DND-41 (cell line): ENCODE data around the gene MIPOL1.
"Not testable (repeated sequence)": the region's sequence is repeated elsewhere in the genome, so short reads cannot be mapped to it uniquely, and the experiment has no call there.

Experiments
- ATAC-seq: fragments of 200-7000 bp; cut with Tn5 transposase; 3 replicates; pipeline ENCODE4 v1.9.1; 2021; ENCODE audit warnings: low read depth; ENCODE audit not compliant: insufficient read depth
- DNase-seq: peaks from one replicate; pipeline ENCODE4 v3.0.0-alpha.2; 2020
- H2AFZ ChIP-seq: 2 replicates; pipeline ENCODE4 v1.6.0; 2012; ENCODE audit warnings: low read depth, low read length
- H3K27ac ChIP-seq: 2 replicates; pipeline ENCODE4 v1.5.1; 2012; ENCODE audit warnings: low read length, inconsistent platforms
- H3K27me3 ChIP-seq: fragments of 200-600 bp; sonication (generic); 2 replicates; pipeline ENCODE4 v1.6.0; 2012; ENCODE audit warnings: low read length, mild to moderate bottlenecking, inconsistent platforms; ENCODE audit not compliant: insufficient read depth, poor library complexity
- H3K36me3 ChIP-seq: 2 replicates; pipeline ENCODE4 v1.5.1; 2012; ENCODE audit warnings: low read length, inconsistent platforms; ENCODE audit not compliant: insufficient read depth
- H3K4me1 ChIP-seq: 2 replicates; pipeline ENCODE4 v1.5.1; 2012; ENCODE audit warnings: mild to moderate bottlenecking, low read length; ENCODE audit not compliant: insufficient read depth
- H3K4me2 ChIP-seq: 2 replicates; pipeline ENCODE4 v1.6.0; 2012; ENCODE audit warnings: mild to moderate bottlenecking, moderate library complexity, low read length, inconsistent platforms; ENCODE audit not compliant: insufficient read depth
- H3K4me3 ChIP-seq, 2 experiments: fragments of 200-600 bp in 1 of 2; shearing (Covaris generic) in 1 of 2; 2 replicates each; pipeline ENCODE4 v1.5.1; 2012 to 2016; ENCODE audit warnings: inconsistent platforms in 2 of 2, low read length in 2 of 2, mild to moderate bottlenecking in 2 of 2, low read depth in 1 of 2, moderate library complexity in 1 of 2
- H3K79me2 ChIP-seq: 2 replicates; pipeline ENCODE4 v1.6.0; 2012; ENCODE audit warnings: low read length, inconsistent platforms; ENCODE audit not compliant: insufficient read depth
- H3K9ac ChIP-seq: 2 replicates; pipeline ENCODE4 v1.6.0; 2012; ENCODE audit warnings: low read depth, mild to moderate bottlenecking, inconsistent platforms, low read length, moderate library complexity
- H3K9me3 ChIP-seq: 2 replicates; pipeline ENCODE4 v1.5.1; 2012; ENCODE audit warnings: low read length, moderate library complexity, mild to moderate bottlenecking, inconsistent platforms; ENCODE audit not compliant: insufficient read depth, severe bottlenecking
- H4K20me1 ChIP-seq: 2 replicates; pipeline ENCODE4 v1.6.0; 2012; ENCODE audit warnings: low read length; ENCODE audit not compliant: insufficient read depth
- CTCF ChIP-seq: IDR thresholded peaks from 2 replicates; pipeline ENCODE4 v1.5.1; 2012; ENCODE audit warnings: borderline replicate concordance, low read length, moderate library complexity, mild to moderate bottlenecking; ENCODE audit not compliant: poor library complexity, severe bottlenecking; ENCODE audit errors: extremely low read depth
- EZH2 ChIP-seq: IDR thresholded peaks from 3 replicates; pipeline ENCODE4 v1.6.1; 2012; ENCODE audit warnings: borderline replicate concordance, low read depth, mild to moderate bottlenecking, moderate library complexity, low read length, inconsistent platforms; ENCODE audit not compliant: severe bottlenecking

The MIPOL1 gene

GRCh38 chr14:37230551-37231194 lies 32.9 kb downstream of the MIPOL1 start:
- no peak overlapping the region for H3K4me2 ChIP-seq
- H3K4me1 ChIP-seq = no peaks in the 10 kb centered on the region
- peak; percentile 78 for TF ChIP-seq CTCF
- no peak for TF ChIP-seq EZH2
- H3K9me3 ChIP-seq = no peaks in the 10 kb centered on the region
- H3K79me2 ChIP-seq = no peaks in the 10 kb centered on the region
- DNase-seq = no peak
- peak; percentile 78; the same call in 2 of the 3 replicates for ATAC-seq
- no peaks in the 10 kb centered on the region for H4K20me1 ChIP-seq
- no peaks in the 10 kb centered on the region for H3K27me3 ChIP-seq
- no peak overlapping the region for H3K9ac ChIP-seq
- H2AFZ ChIP-seq = no peak overlapping the region
- H3K27ac ChIP-seq = no peak overlapping the region
- H3K4me3 ChIP-seq = no peak overlapping the region
- H3K36me3 ChIP-seq = no peaks in the 10 kb centered on the region

- no peaks in the 10 kb centered on the region for H3K79me2 ChIP-seq
- H2AFZ ChIP-seq = no peak overlapping the region
- H3K4me3 ChIP-seq = no peak overlapping the region
- H3K27ac ChIP-seq = no peak overlapping the region
- no peaks in the 10 kb centered on the region for H3K9me3 ChIP-seq
- H3K9ac ChIP-seq = no peak overlapping the region
- H3K4me2 ChIP-seq = no peak overlapping the region
- no peaks in the 10 kb centered on the region for H4K20me1 ChIP-seq
- ATAC-seq (peak; percentile 44; the same call in 2 of the 3 replicates), DNase-seq (no peak)
- H3K4me1 ChIP-seq = no peaks in the 10 kb centered on the region
- H3K36me3 ChIP-seq = no peaks in the 10 kb centered on the region
- no peaks in the 10 kb centered on the region for H3K27me3 ChIP-seq
- no peak for TF ChIP-seq EZH2
- peak; percentile 65 for TF ChIP-seq CTCF
Observed at GRCh38 chr14:37232907-37233481, 35.3 kb downstream of the MIPOL1 start.

GRCh38 chr14:37234222-37234621 lies 36.5 kb downstream of the MIPOL1 start:
- no peak overlapping the region for H2AFZ ChIP-seq
- no peak overlapping the region for H3K9ac ChIP-seq
- no peaks in the 10 kb centered on the region for H3K4me1 ChIP-seq
- ATAC-seq (no peak), DNase-seq (no peak)
- H3K4me2 ChIP-seq = no peak overlapping the region
- H3K9me3 ChIP-seq = no peaks in the 10 kb centered on the region
- no peak overlapping the region for H3K27ac ChIP-seq
- H3K79me2 ChIP-seq = no peaks in the 10 kb centered on the region
- no peaks in the 10 kb centered on the region for H4K20me1 ChIP-seq
- H3K27me3 ChIP-seq = no peaks in the 10 kb centered on the region
- H3K4me3 ChIP-seq = no peak overlapping the region
- TF ChIP-seq CTCF (no peak), EZH2 (no peak)
- no peaks in the 10 kb centered on the region for H3K36me3 ChIP-seq

- not testable (repeated sequence) for H2AFZ ChIP-seq, DNase-seq
Observed at GRCh38 chr14:37236044-37236443, 38.3 kb downstream of the MIPOL1 start.

More at GRCh38 chr14:37236044-37236443, 38.3 kb downstream of the MIPOL1 start:
- H3K4me1 ChIP-seq, H3K9ac ChIP-seq, H3K79me2 ChIP-seq, H3K4me3 ChIP-seq, H3K9me3 ChIP-seq, H3K4me2 ChIP-seq, ATAC-seq, H3K36me3 ChIP-seq, H3K27ac ChIP-seq, H3K27me3 ChIP-seq, H4K20me1 ChIP-seq: not testable (repeated sequence)
